GM19239 (cell line): ENCODE results near the gene CHRNA3.
"Not testable (repeated sequence)": the region's sequence is repeated elsewhere in the genome, so short reads cannot be mapped to it uniquely, and the experiment has no call there.

Source experiments
- DNase-seq: peaks from one replicate; pipeline ENCODE4 v3.0.0; 2011; ENCODE audit warnings: low spot score; ENCODE audit not compliant: insufficient read length
- FAIRE-seq: peaks from 2 replicates; lab custom pipeline; 2011; peaks lifted over from hg19 to GRCh38; lab: Jason Lieb, UNC

Gene CHRNA3

GRCh38 chr15:78565951-78566774 lies 54.6 kb downstream of the CHRNA3 start:
- FAIRE-seq: peak; percentile 77
- DNase-seq: peak; percentile 30

GRCh38 chr15:78565097-78565950 lies 55.5 kb downstream of the CHRNA3 start, which contains the start of gene CHRNA5:
TSS of gene CHRNA5 (plus strand) at chr15:78565520. CDS start at chr15:78565720, 200 bp downstream.
- DNase-seq (peak; percentile 89), FAIRE-seq (peak; percentile 71)

GRCh38 chr15:78564743-78565096 lies 56.1 kb downstream of the CHRNA3 start:
- no peak for FAIRE-seq

DNA sequence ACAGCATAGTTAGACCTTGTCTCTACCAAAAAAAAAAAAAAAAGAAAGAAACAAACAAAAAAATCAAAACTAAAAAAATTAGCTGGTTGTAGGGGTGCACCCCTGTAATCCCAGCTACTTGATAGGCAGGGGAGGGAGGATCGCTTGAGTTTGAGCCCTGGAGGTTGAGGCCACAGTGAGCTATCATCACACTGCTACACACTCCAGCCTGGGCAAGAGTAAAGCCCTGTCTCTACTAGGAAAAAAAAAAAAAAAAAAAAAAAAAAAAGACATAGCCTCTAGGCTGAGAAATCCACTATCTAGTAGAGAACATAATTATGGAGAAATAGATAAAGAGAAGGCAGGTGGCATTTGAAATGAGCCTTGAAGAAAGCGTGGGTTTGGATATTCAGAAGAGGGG lies 57.7 kb downstream of the CHRNA3 start:
- no peak for DNase-seq
- no peak for FAIRE-seq

More at GRCh38 chr15:78564743-78565096, 56.1 kb downstream of the CHRNA3 start:
- DNase-seq: no peak

- DNase-seq (no peak), FAIRE-seq (no peak)
Measured at GRCh38 chr15:78561490-78561889, 59.3 kb downstream of the CHRNA3 start.

DNA sequence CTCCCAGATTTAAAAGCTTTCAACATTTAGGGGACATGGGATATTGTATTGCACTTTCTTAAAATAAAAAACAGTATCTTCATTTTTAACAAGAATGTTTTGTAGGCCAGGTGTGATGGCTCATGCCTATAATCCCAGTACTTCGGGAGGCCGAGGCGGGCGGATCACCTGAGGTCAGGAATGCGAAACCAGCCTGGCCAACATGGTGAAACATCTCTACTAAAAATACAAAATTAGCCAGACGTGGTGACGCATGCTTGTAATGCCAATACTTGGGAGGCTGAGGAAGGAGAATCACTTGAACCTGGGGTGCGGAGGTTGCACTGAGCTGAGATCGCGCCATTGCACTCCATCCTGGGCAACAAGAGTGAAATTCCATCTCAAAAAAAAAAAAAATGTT lies 60.6 kb downstream of the CHRNA3 start:
- DNase-seq, FAIRE-seq: not testable (repeated sequence)

GRCh38 chr15:78552597-78552996 lies 68.2 kb downstream of the CHRNA3 start:
- no peak for FAIRE-seq
- no peak for DNase-seq

DNA sequence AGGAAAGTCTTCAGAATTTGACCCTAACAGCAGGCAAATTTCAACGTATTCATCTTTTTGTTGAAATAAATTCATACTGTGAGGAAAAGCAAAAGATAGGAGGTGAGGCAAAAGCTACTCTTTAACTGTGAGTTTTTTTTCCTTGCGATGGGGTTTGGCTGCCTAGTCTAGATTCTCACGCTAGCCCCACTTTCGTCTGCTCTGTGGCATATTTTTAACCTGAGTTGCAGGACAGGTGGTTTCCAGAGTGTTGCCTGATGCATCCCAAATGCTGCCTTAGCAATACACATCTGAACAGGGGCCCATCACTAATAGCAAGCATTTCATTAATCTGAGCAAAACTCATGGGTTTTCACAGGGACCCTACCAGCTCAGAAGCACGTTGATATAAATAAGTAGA lies 68.9 kb downstream of the CHRNA3 start:
- DNase-seq (no peak), FAIRE-seq (no peak)

DNA sequence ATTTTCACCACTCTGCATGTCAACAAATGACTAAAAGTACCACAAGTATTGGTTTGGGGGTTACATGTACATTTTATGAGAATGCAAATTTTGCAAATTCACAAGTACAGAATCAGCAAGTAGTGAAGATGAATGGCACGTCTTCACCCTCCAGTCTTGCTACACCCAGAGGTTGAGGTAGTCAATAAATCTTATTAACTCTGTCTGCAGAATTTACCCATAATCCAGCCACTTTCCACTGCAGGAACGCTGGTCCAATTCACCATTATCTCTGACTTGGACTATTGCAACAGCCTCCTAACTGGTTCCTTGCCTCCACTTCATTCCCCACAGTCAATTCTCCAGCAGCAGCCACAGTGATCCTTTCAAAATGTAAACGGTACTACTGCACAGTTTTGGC lies 70.0 kb downstream of the CHRNA3 start:
- no peak for FAIRE-seq
- DNase-seq: no peak

DNA sequence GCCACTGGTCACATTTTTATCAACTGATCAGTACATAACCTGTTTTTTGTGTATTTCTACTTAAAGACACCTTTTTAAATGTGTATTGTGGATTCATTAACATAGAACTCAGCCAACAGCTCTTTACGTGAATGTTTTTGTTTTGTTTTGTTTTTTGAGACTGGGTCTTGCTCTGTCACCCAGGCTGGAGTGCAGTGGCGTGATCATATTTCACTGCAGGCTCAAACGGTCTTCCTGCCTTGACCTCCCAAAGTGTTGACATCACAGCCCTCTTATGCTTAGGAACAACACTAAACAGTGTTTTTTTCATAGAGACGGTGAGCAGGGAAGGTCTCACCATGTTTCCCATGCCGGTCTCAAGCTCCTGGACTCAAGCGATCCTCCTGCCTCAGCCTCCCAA lies 70.6 kb downstream of the CHRNA3 start:
- no peak for DNase-seq
- FAIRE-seq: no peak
